GM19099 (cell line): ENCODE results near the gene COX6A1.

ENCODE experiments used
- POLR2A ChIP-seq: IDR thresholded peaks from 3 replicates; pipeline ENCODE4 v1.6.1; 2011; ENCODE audit warnings: low read depth; ENCODE audit not compliant: insufficient read length; ENCODE audit errors: extremely low read depth

The COX6A1 gene

DNA sequence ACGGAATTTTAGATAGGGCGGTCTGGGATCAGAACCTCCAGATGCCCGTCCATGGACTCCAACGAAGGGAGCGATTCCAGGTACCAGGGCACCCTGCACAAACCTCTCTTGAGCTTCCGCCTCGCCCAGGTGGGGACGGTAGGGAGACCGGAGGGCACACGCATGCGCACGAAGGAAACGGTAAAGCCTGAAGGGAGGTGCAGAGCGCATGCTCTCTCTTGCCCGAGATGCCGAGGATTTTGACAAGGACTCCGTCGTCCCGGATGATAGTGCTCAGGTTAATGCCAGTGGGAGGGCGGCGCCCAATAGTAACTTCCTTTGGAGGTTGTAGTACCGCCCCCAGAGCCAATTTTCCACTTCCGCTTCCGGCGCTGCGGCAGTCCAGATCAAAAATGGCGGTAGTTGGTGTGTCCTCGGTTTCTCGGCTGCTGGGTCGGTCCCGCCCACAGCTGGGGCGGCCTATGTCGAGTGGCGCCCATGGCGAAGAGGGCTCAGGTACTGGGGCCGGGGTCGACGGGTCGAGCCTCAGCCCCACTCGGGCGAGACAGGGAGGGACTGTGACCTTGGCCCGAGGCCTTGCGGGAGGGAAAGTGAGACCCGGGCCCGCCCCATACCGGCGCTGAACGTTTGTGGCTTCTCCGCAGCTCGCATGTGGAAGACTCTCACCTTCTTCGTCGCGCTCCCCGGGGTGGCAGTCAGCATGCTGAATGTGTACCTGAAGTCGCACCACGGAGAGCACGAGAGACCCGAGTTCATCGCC is at the start of gene COX6A1:
Gene COX6A1, plus strand, starts transcription at position 379 of the 760 bp plus-strand sequence. Its CDS starts 14 bp downstream, at position 393.
- peak; percentile 86 for TF ChIP-seq POLR2A

- TF ChIP-seq POLR2A, result no peak
Measured at GRCh38 chr12:120388691-120389481, 49.0 kb upstream of the COX6A1 start.

- TF ChIP-seq POLR2A, result no peak
Measured at GRCh38 chr12:120390540-120391120, 47.3 kb upstream of the COX6A1 start.

GRCh38 chr12:120394483-120395367 is 43.2 kb upstream of the COX6A1 start:
- TF ChIP-seq POLR2A, result no peak

GRCh38 chr12:120397824-120398540 is 39.9 kb upstream of the COX6A1 start:
- no peak for TF ChIP-seq POLR2A

DNA sequence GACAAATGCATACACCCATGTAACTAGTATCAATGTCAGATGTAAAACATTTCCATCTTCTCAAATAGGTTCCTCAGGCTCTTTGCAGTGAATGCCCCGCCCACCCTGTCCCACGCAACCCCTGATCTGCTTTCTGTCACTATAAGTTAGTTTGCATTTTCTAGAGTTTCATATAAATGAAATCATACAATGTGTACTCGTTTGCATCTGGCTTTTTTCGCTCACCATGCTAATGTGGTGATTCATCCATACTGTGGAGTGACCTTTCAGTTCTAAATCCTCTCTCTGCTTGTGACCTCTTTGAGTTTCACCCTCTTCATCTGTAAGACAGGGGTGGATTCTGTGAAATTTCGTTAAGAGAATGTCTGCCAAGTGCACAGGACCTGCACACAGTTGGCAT is 38.4 kb upstream of the COX6A1 start:
- TF ChIP-seq POLR2A, result no peak

- no peak for TF ChIP-seq POLR2A
Measured at GRCh38 chr12:120402217-120402616, 35.7 kb upstream of the COX6A1 start.

- no peak for TF ChIP-seq POLR2A
Measured at GRCh38 chr12:120403869-120404268, 34.0 kb upstream of the COX6A1 start.

- no peak for TF ChIP-seq POLR2A
Measured at GRCh38 chr12:120404271-120404670, 33.6 kb upstream of the COX6A1 start.

DNA sequence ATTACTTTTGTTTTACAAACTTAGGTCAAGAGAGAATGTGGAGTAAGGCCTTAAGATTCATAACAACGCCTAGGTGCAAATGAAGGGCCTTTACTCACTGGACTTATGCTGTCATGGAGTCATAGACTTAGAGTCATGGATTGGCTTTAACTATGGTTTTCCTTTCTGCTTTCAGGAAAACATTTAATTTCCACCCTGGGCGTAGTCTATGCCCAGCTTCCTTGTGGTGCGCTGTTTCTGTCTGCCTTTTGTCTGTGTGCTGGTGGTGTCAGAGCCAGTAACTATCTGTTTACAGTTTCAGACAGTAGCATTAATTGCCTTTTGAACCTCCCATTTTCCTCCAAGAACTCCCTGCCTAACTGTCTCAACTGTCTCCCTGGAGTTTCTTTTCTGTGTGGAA is 31.8 kb upstream of the COX6A1 start:
- TF ChIP-seq POLR2A, result no peak

DNA sequence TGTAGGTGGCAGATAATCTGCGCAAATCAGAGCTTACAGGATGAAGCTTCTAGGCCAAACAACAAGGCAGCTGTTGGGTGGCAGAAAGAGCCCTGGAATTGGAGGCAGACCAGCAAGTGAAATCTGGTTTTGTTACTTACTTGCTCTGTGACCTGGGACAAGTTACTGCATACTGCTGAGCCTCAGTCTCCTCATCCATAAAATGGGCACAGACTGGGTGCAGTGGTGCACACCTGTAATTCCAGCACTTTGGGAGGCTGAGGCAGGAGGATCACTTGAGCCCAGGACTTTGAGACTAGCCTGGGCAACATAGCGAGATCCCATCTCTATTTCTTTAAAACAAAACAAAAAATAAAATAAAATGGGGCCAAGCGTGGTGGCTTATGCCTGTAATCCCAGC is 31.4 kb upstream of the COX6A1 start:
- TF ChIP-seq POLR2A, result no peak

GRCh38 chr12:120408771-120409170 is 29.1 kb upstream of the COX6A1 start:
- no peak for TF ChIP-seq POLR2A

- TF ChIP-seq POLR2A, result no peak
Measured at GRCh38 chr12:120412421-120412820, 25.5 kb upstream of the COX6A1 start.
